Right hindlimb (tissue), 1 donor: ENCODE measurements around the gene LLGL2.

Experiments
- DNase-seq: peaks from one replicate; pipeline ENCODE4 v3.0.0-alpha.2; 2018

The LLGL2 gene

GRCh38 chr17:75493476-75494129 is 31.9 kb upstream of the LLGL2 start:
- DNase-seq = no peak

- DNase-seq = no peak
These were observed 31.1 kb upstream of the LLGL2 start for GRCh38 chr17:75494326-75494877.

- no peak for DNase-seq
These were observed 29.5 kb upstream of the LLGL2 start for GRCh38 chr17:75496005-75496404.

GRCh38 chr17:75498039-75498725 is 27.3 kb upstream of the LLGL2 start:
- no peak for DNase-seq

GRCh38 chr17:75498726-75499213 is 26.7 kb upstream of the LLGL2 start:
- no peak for DNase-seq

GRCh38 chr17:75499313-75500022 is 26.0 kb upstream of the LLGL2 start:
- DNase-seq = no peak

- no peak for DNase-seq
These were observed 24.9 kb upstream of the LLGL2 start for GRCh38 chr17:75500419-75501216.

- no peak for DNase-seq
These were observed 24.0 kb upstream of the LLGL2 start for GRCh38 chr17:75501378-75502071.

- DNase-seq = no peak
These were observed 23.3 kb upstream of the LLGL2 start for GRCh38 chr17:75502072-75502720.

GRCh38 chr17:75502721-75503329 is 22.7 kb upstream of the LLGL2 start:
- DNase-seq = no peak

- no peak for DNase-seq
These were observed 22.1 kb upstream of the LLGL2 start for GRCh38 chr17:75503337-75503950.

- DNase-seq = no peak
These were observed 21.5 kb upstream of the LLGL2 start for GRCh38 chr17:75503976-75504346.

- no peak for DNase-seq
These were observed 20.9 kb upstream of the LLGL2 start for GRCh38 chr17:75504347-75505151.

GRCh38 chr17:75505152-75505409 is 20.4 kb upstream of the LLGL2 start:
- DNase-seq = no peak

GRCh38 chr17:75505640-75506039 is 19.9 kb upstream of the LLGL2 start:
- no peak for DNase-seq

GRCh38 chr17:75506134-75506533 is 19.4 kb upstream of the LLGL2 start:
- no peak for DNase-seq

GRCh38 chr17:75506888-75507287 is 18.6 kb upstream of the LLGL2 start:
- DNase-seq = no peak

GRCh38 chr17:75507733-75508719 is 17.5 kb upstream of the LLGL2 start:
- peak; percentile 34 for DNase-seq

GRCh38 chr17:75508931-75509361 is 16.6 kb upstream of the LLGL2 start:
- peak; percentile 20 for DNase-seq
